Vagina (tissue), 2 donors: Measurements from ENCODE around the gene STIM1. TPM values are rescaled to one million over a fixed set of nuclear protein-coding genes. Genes with fewer than 3 reads are reported as not detected.
"Not testable (repeated sequence)": the region's sequence is repeated elsewhere in the genome, so short reads cannot be mapped to it uniquely, and the experiment has no call there.

Source experiments
- DNase-seq, 2 donors: peaks; one replicate each; pipeline ENCODE4 v3.0.0-alpha.2; 2017; ENCODE audit errors: extremely low spot score in 2 of 2
- H3K27ac ChIP-seq: fragments of 200-600 bp; sonication (generic); one replicate; pipeline ENCODE4 v1.5.1; 2019
- H3K27me3 ChIP-seq: fragments of 200-600 bp; sonication (generic); one replicate; pipeline ENCODE4 v1.5.1; 2019
- H3K36me3 ChIP-seq, 2 donors: fragments of 200-600 bp; sonication (generic); one replicate each; pipeline ENCODE4 v1.5.1; 2017 to 2019
- H3K4me1 ChIP-seq: fragments of 200-600 bp; sonication (generic); one replicate; pipeline ENCODE4 v1.5.1; 2019
- H3K4me3 ChIP-seq, 2 donors: fragments of 200-600 bp; sonication (generic); 1 replicate in 1 of 2; 2 replicates in 1 of 2; pipeline ENCODE4 v1.5.1; 2016 to 2019
- H3K9me3 ChIP-seq: fragments of 200-600 bp; sonication (generic); one replicate; pipeline ENCODE4 v1.5.1; 2019
- CTCF ChIP-seq, 3 experiments: fragments of 450-650 bp in 2 of 3; fragments of 200-600 bp in 1 of 3; sonication (generic) in 1 of 3; IDR thresholded peaks; one replicate each; pipeline ENCODE4 v1.5.1; 2017 to 2019; ENCODE audit warnings: antibody characterized with exemption in 3 of 3, mild to moderate bottlenecking in 2 of 3, moderate library complexity in 2 of 3
- POLR2A ChIP-seq, 2 donors: fragments of 450-650 bp; IDR thresholded peaks; one replicate each; pipeline ENCODE4 v1.6.1; 2017; ENCODE audit warnings: antibody characterized with exemption in 2 of 2, mild to moderate bottlenecking in 2 of 2, moderate library complexity in 2 of 2
- POLR2AphosphoS5 ChIP-seq, 2 donors: sonication (generic); formaldehyde crosslinking; IDR thresholded peaks; one replicate each; pipeline ENCODE4 v1.9.0; 2017; ENCODE audit warnings: antibody characterized with exemption in 2 of 2, mild to moderate bottlenecking in 2 of 2, low read depth in 1 of 2; ENCODE audit not compliant: insufficient read depth in 1 of 2
- intact Hi-C: fragments of 100-400 bp; cut with DNase I; formaldehyde crosslinking; loops from one replicate; pipeline ENCODE4 v1.15.1; 2023
- total RNA-seq: library from RNA; depleted of rRNA; stranded (reverse); fragments of >200 nt; gene quantifications from one replicate; pipeline ENCODE4 v1.2.3, GENCODE V29; 2016

STIM1 gene
- total RNA-seq, 1 donor from 2014 or later: 68.8 TPM

DNA sequence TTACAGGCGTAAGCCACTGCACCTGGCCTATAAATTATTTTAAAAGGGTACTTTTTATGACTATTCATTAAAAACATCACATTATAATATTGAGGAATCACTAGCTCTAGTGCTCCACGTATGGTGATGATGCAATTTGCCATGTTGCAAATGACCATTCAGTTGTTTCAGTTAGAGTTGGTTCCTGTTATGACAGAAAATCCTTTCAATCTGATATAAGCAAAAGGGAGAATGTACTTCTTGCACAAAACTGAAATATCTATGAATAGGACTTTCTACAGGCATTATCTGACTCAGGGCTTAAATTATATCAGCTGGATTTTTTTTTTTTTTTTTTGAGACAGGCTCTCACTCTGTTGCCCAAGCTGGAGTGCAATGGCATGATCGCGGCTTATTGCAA is 193.5 kb downstream of the STIM1 start:
- Histone ChIP-seq H3K27ac (no peak overlapping the region), H3K36me3 (no peaks in the 10 kb centered on the region), H3K4me3 (no peak overlapping the region), H3K27me3 (no peaks in the 10 kb centered on the region), H3K9me3 (no peaks in the 10 kb centered on the region), H3K4me1 (peaks cover 15% of the 10 kb centered on the region)
- intact Hi-C loops: no loop called here
- no peak for DNase-seq
- TF ChIP-seq POLR2A (IDR thresholded peaks at IDR 0.05): no peak
- no peak for TF ChIP-seq CTCF (IDR thresholded peaks at IDR 0.05)
- TF ChIP-seq POLR2AphosphoS5 (IDR thresholded peaks at IDR 0.05; ENCODE audit: insufficient read depth in 1 of 2, low read depth in 1 of 2): no peak

GRCh38 chr11:4050138-4050537 is 194.7 kb downstream of the STIM1 start:
- H3K9me3 ChIP-seq: no peaks in the 10 kb centered on the region
- TF ChIP-seq POLR2A (IDR thresholded peaks at IDR 0.05) (no peak), CTCF (IDR thresholded peaks at IDR 0.05) (no peak), POLR2AphosphoS5 (IDR thresholded peaks at IDR 0.05; ENCODE audit: insufficient read depth in 1 of 2, low read depth in 1 of 2) (no peak)
- no peaks in the 10 kb centered on the region for H3K36me3 ChIP-seq
- DNase-seq: no peak
- no peaks in the 10 kb centered on the region for H3K27me3 ChIP-seq
- no peak overlapping the region for H3K4me3 ChIP-seq
- H3K4me1 ChIP-seq: peaks cover 4% of the 10 kb centered on the region
- H3K27ac ChIP-seq: no peak overlapping the region
- intact Hi-C loops: no loop called here

GRCh38 chr11:4053200-4053599 is 197.7 kb downstream of the STIM1 start:
- H3K9me3 ChIP-seq, intact Hi-C loops, H3K27ac ChIP-seq, H3K27me3 ChIP-seq, H3K4me3 ChIP-seq, H3K36me3 ChIP-seq, DNase-seq: not testable (repeated sequence)
- peaks cover 11% of the 10 kb centered on the region for H3K4me1 ChIP-seq

GRCh38 chr11:4054643-4055042 is 199.2 kb downstream of the STIM1 start:
- H3K9me3 ChIP-seq: no peaks in the 10 kb centered on the region
- intact Hi-C loops: no loop called here
- TF ChIP-seq POLR2AphosphoS5 (IDR thresholded peaks at IDR 0.05; ENCODE audit: insufficient read depth in 1 of 2, low read depth in 1 of 2) (no peak), CTCF (IDR thresholded peaks at IDR 0.05) (no peak)
- no peaks in the 10 kb centered on the region for H3K27me3 ChIP-seq
- H3K4me3 ChIP-seq: no peak overlapping the region
- peaks cover 0 to 4% of the 10 kb centered on the region in 2 donors for H3K36me3 ChIP-seq
- H3K27ac ChIP-seq: no peak overlapping the region
- H3K4me1 ChIP-seq: peaks cover 22% of the 10 kb centered on the region
- no peak for DNase-seq

- no peak overlapping the region for H3K27ac ChIP-seq
- peaks cover 0 to 20% of the 10 kb centered on the region in 2 donors for H3K36me3 ChIP-seq
- intact Hi-C loops: no loop called here
- H3K9me3 ChIP-seq: no peaks in the 10 kb centered on the region
- no peak for TF ChIP-seq CTCF (IDR thresholded peaks at IDR 0.05)
- no peak for TF ChIP-seq POLR2A (IDR thresholded peaks at IDR 0.05)
- no peak for TF ChIP-seq POLR2AphosphoS5 (IDR thresholded peaks at IDR 0.05; ENCODE audit: insufficient read depth in 1 of 2, low read depth in 1 of 2)
- H3K4me1 ChIP-seq: peaks cover 26% of the 10 kb centered on the region
- no peak overlapping the region for H3K4me3 ChIP-seq
- no peak for DNase-seq
- no peaks in the 10 kb centered on the region for H3K27me3 ChIP-seq
These were observed 204.0 kb downstream of the STIM1 start for GRCh38 chr11:4059424-4059823.
